ENCODE measurements around the gene MAGI2.
"Not testable (repeated sequence)": the region's sequence is repeated elsewhere in the genome, so short reads cannot be mapped to it uniquely, and the experiment has no call there.

MAGI2 gene

DNA sequence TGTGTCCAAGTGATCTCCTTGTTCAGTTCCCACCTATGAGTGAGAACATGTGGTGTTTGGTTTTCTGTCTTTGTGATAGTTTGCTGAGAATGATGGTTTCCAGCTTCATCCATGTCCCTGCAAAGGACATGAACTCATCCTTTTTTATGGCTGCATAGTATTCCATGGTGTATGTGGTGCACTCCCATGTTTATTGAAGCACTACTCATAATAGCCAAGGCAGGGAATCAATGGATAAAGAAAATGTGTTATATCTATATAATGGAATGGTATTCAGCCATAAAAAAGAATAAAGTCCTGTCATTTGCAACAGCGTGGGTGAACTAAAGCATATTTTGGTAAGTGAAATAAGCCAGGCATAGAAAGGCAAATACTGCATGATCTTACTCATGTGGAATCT, 1213.3 kb downstream of the MAGI2 start:
- not testable (repeated sequence) for DNase-seq (ENCODE audit: low spot score)

DNA sequence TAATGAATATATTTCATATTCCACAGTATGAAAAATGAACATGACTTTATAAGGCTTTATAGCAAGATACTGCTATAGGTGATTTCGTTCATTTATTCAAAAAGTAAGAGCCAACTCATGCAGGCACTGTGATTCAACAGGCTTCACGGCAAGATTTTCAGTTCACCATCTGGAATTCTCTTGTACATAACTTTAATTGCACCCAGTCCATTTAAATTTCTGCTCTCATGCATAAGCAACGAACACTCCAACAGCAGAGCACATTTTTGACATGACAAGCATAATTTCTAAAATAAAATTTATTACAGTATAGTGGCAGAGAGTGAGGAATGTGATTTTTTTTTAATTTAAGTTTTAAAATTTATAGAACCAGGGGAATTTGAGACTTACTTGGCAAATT, 1218.8 kb downstream of the MAGI2 start:
- DNase-seq (ENCODE audit: low spot score) = no peak

DNA sequence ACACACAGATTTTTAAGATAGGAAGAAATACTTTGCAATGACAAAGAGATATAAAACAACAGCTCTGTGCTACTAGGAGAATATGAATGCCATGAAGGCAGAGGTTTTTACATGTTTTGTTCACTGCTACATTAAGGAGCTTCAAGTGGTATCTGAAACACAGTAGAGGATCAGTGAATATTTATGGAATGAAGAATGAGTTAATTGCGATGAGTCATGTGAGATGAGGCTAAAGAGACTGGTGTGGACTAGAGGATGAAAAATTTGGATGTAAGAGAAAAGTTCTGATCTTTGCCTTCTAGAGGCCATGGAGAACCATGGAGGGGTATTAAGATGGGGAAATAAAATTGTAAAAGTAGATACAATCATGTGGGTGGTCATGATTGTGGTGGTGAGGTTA, 1220.7 kb downstream of the MAGI2 start:
- DNase-seq (ENCODE audit: low spot score) = no peak

DNA sequence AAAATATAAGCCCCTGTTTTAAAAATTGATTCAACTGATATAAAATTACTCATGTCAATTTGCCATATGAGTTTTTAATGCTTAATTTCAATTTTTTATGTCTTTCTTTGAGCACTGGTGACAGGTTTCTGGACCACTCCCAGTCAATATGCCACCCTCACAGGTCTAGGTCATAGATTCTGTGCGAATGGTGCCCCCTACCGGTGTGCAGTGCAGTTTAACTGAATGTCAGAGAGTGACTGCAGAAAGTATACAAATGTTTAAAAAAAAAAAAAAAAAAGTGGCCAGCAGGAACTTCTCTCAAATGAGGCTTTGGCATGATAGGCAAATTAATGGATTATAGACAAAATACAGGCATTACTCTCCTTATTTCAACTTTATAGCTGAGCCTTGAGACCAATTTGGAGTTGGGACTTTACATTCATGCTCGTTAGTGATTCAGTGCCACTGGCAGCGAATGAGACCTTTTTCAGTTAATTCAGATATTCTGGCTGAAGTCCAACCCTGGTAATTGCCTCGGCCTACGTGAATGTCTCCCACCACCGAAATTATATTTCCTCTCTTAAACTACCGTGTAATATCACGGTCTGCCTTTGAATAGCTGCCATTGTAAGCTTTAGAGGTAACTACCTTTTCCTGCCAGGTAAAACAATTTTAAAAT, 1227.3 kb downstream of the MAGI2 start:
- peak; percentile 21 for DNase-seq (ENCODE audit: low spot score)

- no peak for DNase-seq (ENCODE audit: low spot score)
Measured at GRCh38 chr7:78225534-78225933, 1227.9 kb downstream of the MAGI2 start.

DNA sequence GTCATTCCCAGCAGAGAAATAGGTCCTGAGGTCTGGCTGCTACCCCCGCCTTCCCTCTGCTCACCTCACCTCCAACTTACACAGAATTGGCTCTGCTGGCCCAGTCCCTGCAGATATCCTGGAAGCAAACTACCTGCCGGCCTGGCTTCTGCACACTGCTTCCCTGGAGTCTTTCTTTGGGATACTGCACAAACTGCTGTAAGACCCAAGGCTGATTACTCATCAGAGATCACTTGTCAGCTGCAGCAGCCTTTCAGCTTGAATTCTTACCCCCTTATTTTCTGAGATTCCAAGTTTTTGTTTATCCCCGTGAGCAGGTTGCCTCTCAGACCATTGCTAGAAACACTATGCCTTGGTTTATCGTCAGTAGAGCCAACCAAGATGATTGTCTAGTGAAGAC, 1228.5 kb downstream of the MAGI2 start:
- no peak for DNase-seq (ENCODE audit: low spot score)

- DNase-seq (ENCODE audit: low spot score) = no peak
Measured at GRCh38 chr7:78223598-78223997, 1229.9 kb downstream of the MAGI2 start.

DNA sequence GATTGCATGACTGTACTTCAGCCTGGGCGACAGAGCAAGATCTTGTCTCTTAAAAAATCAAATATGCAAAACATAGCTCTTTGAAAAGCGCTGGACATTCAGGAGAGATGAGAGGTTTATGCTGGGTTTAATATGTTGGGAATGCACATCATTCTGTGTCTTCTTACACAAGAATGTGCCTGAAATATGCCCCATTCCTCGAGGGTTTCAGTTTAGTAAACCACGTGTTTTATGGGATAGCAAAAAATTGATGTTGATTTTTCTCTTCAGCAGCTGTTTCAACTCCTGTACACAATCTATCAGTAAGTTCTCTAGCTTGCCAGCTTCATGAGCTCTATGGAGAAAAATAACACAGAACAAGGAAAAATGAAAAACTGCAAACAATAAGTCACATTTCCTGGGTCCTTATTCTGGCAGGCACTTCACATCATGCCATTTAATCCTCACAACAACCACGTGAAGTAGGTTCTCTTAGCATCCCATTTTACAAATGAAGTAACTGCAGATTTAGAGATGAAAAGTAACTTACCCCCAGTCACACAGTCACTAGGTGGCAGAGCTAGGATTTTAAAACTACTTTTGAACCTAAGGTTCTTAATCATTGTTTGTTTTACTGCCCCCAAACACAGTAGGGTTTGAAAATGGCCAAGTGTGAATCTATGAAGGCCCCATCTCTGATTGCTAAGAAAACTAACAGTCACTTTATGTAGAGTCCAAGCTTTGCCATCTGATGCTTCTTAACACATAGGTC, 1231.3 kb downstream of the MAGI2 start:
- no peak for DNase-seq (ENCODE audit: low spot score)

GRCh38 chr7:78220754-78221153, 1232.7 kb downstream of the MAGI2 start:
- DNase-seq (ENCODE audit: low spot score) = no peak

DNA sequence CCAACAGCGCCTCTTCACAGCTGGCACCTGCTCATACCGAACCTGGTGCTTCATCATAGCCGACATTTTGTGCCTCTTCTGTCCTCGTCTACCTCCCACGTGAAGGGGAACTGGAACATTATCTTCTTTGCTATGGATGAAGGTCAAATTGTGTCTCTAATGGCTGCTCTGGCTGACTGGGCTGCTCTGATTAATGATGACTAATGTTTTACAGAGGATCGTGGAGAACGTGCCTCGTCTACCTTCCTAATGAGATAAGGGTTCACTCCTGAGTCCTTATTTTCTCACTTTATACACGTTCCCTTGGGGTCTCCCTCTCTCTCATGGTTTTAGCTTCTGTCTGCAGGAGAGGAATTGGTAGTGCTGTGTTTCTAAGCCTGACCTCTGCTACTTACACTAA, 1234.6 kb downstream of the MAGI2 start:
- no peak for DNase-seq (ENCODE audit: low spot score)

DNA sequence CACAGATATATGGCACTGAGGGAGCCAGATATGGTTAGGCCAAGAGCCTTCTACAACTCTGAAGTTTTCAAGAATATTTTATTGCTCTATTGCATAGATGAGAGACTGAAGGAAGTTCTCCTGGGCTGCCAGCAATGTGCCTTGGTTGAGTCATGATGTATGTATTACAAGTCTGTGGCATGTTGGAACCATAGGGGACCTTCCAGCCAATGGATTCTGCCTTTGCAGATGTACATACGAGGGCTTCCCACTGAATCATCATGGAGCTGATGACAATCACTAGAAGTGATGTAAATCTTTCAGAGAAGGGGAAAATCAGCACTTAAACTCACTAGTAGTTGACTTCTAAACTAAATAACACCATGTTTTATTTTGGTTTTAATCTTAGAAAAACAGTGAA, 1235.4 kb downstream of the MAGI2 start:
- DNase-seq (ENCODE audit: low spot score) = no peak

DNA sequence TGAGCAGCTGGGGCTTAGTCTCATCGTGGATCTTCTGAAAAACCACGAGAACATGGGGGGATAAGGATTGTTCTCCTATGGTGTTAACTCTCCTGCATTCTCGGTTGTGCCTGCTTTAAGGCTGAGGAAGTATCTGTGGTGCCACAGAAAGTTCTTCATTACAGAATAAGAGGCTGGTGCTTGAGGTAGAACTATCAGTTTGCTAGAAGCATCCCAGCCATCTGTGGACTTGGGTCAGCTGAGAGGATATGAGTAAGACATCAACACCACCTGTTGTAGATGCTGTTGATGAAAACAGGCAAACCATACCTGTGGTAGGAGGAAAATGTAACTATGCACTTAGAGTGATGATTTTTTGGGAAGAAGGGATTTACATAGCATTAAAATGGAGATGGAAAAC, 1238.3 kb downstream of the MAGI2 start:
- no peak for DNase-seq (ENCODE audit: low spot score)

- no peak for DNase-seq (ENCODE audit: low spot score)
Measured at GRCh38 chr7:78213402-78213801, 1240.1 kb downstream of the MAGI2 start.

DNA sequence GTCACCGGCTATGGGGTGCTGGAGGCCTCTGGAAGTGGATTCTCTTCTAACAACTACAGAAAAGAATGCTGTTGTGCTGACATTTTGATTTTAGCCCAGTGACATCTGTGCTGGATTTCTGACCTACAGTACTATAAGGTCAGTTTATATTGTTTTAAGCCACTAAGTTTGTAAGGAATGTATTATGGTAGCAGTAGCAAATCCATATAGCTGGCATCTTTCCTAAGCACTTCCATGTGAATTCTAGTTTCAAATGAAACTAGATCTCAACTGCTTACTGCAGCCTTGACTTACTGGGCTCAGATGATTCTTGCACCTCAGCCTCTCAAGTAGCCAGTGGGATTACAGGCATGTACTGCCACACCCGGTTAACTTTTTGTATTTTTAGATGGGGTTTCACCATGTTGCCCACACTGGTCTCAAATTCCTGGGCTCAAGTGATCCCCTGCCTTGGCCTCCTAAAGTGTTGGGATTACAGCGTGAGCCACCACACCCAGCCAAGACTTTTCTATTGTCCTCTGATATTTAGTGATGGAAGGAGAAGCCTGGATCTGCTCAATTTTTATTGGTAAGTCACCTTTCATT, 1240.9 kb downstream of the MAGI2 start:
- DNase-seq (ENCODE audit: low spot score) = no peak

- DNase-seq (ENCODE audit: low spot score) = no peak
Measured at GRCh38 chr7:78207269-78207668, 1246.2 kb downstream of the MAGI2 start.

GRCh38 chr7:78206769-78207168, 1246.7 kb downstream of the MAGI2 start:
- no peak for DNase-seq (ENCODE audit: low spot score)

DNA sequence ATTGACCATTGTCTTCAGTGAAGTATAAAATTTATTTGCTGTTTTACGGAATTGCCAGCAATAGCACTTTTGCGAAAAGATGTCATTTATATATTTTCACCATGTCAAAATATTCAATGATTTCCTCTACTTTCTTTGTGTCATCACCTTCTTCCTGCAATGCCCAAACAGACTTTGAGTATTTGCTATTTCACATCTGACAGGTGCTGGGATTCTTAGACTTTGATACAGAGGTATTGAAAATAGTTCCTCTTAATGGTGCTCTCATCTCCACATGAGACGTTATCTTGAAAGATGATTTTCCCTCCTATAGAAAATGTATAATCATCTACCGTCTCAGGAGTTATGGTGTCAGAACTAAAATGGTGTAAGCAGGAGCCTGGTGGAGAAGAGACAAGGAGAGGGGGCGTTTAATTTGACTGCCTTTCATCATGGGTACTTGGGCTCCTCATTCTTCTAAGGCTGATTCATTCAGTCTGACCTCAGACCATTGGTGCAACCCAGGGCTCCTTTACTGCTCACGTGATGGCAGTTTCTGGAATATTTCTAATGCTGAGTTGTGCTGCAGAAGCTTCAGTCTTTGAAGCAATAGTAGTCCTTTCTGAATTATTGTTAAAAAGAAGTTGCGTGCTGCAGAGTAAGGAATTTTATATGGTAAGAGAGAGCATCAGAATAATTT, 1250.3 kb downstream of the MAGI2 start:
- DNase-seq (ENCODE audit: low spot score) = no peak

DNA sequence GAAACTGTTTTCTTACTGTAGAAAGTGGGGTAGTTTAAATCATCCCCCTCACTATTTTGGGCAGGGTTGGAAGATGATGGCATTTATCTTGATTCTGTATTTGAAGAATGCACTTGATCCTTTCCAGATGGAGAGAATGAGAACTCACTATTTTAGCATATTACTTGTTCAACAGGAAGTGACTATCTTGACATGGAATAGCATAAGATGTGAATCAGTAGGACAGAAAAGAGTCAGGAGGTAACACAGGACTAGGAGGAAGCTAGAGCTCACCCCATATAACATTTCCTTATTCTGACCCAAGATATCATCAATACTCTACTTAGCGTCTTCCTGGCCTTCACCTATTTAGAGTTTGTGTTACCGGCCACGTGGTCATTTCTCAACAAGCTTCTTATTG, 1254.7 kb downstream of the MAGI2 start:
- DNase-seq (ENCODE audit: low spot score) = no peak

- no peak for DNase-seq (ENCODE audit: low spot score)
Measured at GRCh38 chr7:78197447-78197846, 1256.0 kb downstream of the MAGI2 start.

- DNase-seq (ENCODE audit: low spot score) = no peak
Measured at GRCh38 chr7:78195281-78195680, 1258.2 kb downstream of the MAGI2 start.

- no peak for DNase-seq (ENCODE audit: low spot score)
Measured at GRCh38 chr7:78194611-78195010, 1258.9 kb downstream of the MAGI2 start.

GRCh38 chr7:78191475-78192079, 1261.9 kb downstream of the MAGI2 start:
- no peak for DNase-seq (ENCODE audit: low spot score)
